ENCODE results near the gene PDXK. TPM values are rescaled to one million over a fixed set of nuclear protein-coding genes. Genes with fewer than 3 reads are reported as not detected.

The PDXK gene
- polyA plus RNA-seq, 1 of the 3 experiments (the other 2 are of a cell fraction), result 85.7 TPM

GRCh38 chr21:43690346-43690745 lies 28.6 kb upstream of the PDXK start (continued):
- TF ChIP-seq, protein P1, sequence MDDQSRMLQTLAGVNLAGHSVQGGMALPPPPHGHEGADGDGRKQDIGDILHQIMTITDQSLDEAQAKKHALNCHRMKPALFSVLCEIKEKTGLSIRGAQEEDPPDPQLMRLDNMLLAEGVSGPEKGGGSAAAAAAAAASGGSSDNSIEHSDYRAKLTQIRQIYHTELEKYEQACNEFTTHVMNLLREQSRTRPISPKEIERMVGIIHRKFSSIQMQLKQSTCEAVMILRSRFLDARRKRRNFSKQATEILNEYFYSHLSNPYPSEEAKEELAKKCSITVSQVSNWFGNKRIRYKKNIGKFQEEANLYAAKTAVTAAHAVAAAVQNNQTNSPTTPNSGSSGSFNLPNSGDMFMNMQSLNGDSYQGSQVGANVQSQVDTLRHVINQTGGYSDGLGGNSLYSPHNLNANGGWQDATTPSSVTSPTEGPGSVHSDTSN (IDR thresholded peaks at IDR 0.05), result no peak
- TF ChIP-seq, protein P2, sequence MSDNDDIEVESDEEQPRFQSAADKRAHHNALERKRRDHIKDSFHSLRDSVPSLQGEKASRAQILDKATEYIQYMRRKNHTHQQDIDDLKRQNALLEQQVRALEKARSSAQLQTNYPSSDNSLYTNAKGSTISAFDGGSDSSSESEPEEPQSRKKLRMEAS (IDR thresholded peaks at IDR 0.05; ENCODE audit: low read depth), result no peak
- TF ChIP-seq GABPA (IDR thresholded peaks at IDR 0.05; ENCODE audit: low read depth) (no peak), TEAD4 (IDR thresholded peaks at IDR 0.05; ENCODE audit: borderline replicate concordance, insufficient read depth) (no peak), CTCF (IDR thresholded peaks at IDR 0.05) (no peak), GATA2 (CRISPR knock-in tag; IDR thresholded peaks at IDR 0.05) (no peak)
- TF ChIP-seq, protein P3, sequence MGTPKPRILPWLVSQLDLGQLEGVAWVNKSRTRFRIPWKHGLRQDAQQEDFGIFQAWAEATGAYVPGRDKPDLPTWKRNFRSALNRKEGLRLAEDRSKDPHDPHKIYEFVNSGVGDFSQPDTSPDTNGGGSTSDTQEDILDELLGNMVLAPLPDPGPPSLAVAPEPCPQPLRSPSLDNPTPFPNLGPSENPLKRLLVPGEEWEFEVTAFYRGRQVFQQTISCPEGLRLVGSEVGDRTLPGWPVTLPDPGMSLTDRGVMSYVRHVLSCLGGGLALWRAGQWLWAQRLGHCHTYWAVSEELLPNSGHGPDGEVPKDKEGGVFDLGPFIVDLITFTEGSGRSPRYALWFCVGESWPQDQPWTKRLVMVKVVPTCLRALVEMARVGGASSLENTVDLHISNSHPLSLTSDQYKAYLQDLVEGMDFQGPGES (IDR thresholded peaks at IDR 0.05; ENCODE audit: low read depth, low read length), result no peak

DNA sequence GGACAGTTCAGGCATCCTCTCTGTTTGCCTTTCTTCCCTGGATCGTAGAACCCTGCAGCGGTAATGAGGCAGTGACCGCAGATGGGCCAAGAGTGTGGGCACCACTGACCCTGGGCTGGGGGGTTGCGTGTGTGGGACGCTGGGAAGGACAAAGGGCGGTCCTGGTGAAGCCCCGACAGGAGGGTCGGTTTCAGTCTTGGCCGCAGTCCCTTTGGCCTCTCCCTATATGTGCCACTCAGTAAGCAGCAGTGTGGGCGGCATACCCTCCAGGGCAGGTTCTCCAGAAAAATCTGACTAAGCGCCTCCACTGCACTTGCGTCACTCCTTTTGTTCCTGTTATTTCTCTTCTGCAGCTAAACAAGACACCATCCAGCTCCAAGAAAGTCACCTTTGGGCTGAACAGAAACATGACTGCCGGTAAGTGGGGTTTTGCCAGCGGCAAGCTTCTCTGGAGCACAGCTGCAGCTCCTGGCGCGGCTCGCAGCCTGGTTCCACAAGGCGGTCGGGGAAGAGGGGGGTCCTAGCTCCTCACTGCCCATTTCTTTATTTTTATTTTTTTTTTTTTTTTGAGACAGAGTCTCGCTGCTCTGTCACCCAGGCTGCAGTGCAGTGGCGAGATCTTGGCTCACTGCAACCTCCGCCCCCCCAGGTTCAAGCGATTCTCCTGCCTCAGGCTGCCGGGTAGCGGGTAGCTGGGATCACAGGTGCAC lies 27.7 kb upstream of the PDXK start:
- DNase-seq, result no peak
- Histone ChIP-seq H3K4me3 (ENCODE audit: low read depth in 2 of 2, low read length in 1 of 2) (no peak overlapping the region), H3K36me3 (replicated peaks in 1 of 2; ENCODE audit: control insufficient read depth in 1 of 2, insufficient read depth in 2 of 2, low read length in 1 of 2) (peaks cover 25 to 76% of the 10 kb centered on the region in 2 experiments), H3F3A (replicated peaks; ENCODE audit: insufficient read depth) (no peaks in the 10 kb centered on the region), H3K9ac (no peak overlapping the region), H3K9me2 (no peaks in the 10 kb centered on the region), H2AFZ (ENCODE audit: low read depth) (no peak overlapping the region), H3K4me2 (no peak overlapping the region), H3K27me3 (ENCODE audit: insufficient read depth) (no peaks in the 10 kb centered on the region), H4K20me1 (ENCODE audit: insufficient read depth) (no peaks in the 10 kb centered on the region), H3K27ac (ENCODE audit: low read depth in 2 of 2, low read length in 1 of 2) (no peak overlapping the region), H3K9me3 (no peaks in the 10 kb centered on the region), H3K79me2 (ENCODE audit: insufficient read depth) (no peaks in the 10 kb centered on the region), H3K4me1 (ENCODE audit: control insufficient read depth in 1 of 2, insufficient read depth in 2 of 2, low read depth in 1 of 2, low read length in 1 of 2) (no peaks in the 10 kb centered on the region)
- 97% methylated on average over 23 of the region's 25 CpGs for WGBS (ENCODE audit: low lambda C conversion rate)
- CTCF ChIA-PET, result no interaction called here
- POLR2A ChIA-PET, result no interaction called here
- TF ChIP-seq FOSL2 (IDR thresholded peaks at IDR 0.05; ENCODE audit: borderline replicate concordance, low read depth) (no peak), POLR2AphosphoS5 (IDR thresholded peaks at IDR 0.05; ENCODE audit: low read depth, low read length) (no peak), RCOR1 (IDR thresholded peaks at IDR 0.05; ENCODE audit: low read length) (no peak), JUND (IDR thresholded peaks at IDR 0.05) (no peak), RXRA (IDR thresholded peaks at IDR 0.05; ENCODE audit: borderline replicate concordance, low read depth) (no peak), MEF2A (IDR thresholded peaks at IDR 0.05; ENCODE audit: borderline replicate concordance, low read depth) (no peak), EZH2phosphoT487 (IDR thresholded peaks at IDR 0.05; ENCODE audit: borderline replicate concordance, low read depth) (no peak), RAD21 (IDR thresholded peaks at IDR 0.05; ENCODE audit: low read length) (no peak), REST (IDR thresholded peaks at IDR 0.05; ENCODE audit: low read depth, low read length) (no peak), CTCF (IDR thresholded peaks at IDR 0.05) (no peak), CHD2 (IDR thresholded peaks at IDR 0.05; ENCODE audit: low read length, partially characterized antibody) (no peak), GABPA (IDR thresholded peaks at IDR 0.05; ENCODE audit: low read depth) (no peak)
- TF ChIP-seq, protein P4, sequence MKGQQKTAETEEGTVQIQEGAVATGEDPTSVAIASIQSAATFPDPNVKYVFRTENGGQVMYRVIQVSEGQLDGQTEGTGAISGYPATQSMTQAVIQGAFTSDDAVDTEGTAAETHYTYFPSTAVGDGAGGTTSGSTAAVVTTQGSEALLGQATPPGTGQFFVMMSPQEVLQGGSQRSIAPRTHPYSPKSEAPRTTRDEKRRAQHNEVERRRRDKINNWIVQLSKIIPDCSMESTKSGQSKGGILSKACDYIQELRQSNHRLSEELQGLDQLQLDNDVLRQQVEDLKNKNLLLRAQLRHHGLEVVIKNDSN (IDR thresholded peaks at IDR 0.05; ENCODE audit: borderline replicate concordance, low read depth), result no peak

Data from SK-N-SH (cell line).